AG10803 (cell line): Measurements from ENCODE around the gene RTN1.

Experiments
- DNase-seq: peaks from one replicate; pipeline ENCODE4 v3.0.0; 2010; ENCODE audit warnings: low read depth
- H3K4me3 ChIP-seq: 2 replicates; pipeline ENCODE4 v1.5.1; 2011; ENCODE audit warnings: mild to moderate bottlenecking, low read length, control low read depth
- CTCF ChIP-seq: conservative IDR thresholded peaks from 2 replicates; pipeline ENCODE4 v1.5.1; 2011; ENCODE audit warnings: mild to moderate bottlenecking, low read length, control low read depth, inconsistent platforms

Gene RTN1

GRCh38 chr14:59570122-59570521, 300.5 kb downstream of the RTN1 start:
- no peak for DNase-seq
- no peak; the same call in 1 of the 2 replicates for TF ChIP-seq CTCF
- no peak overlapping the region for H3K4me3 ChIP-seq

DNA sequence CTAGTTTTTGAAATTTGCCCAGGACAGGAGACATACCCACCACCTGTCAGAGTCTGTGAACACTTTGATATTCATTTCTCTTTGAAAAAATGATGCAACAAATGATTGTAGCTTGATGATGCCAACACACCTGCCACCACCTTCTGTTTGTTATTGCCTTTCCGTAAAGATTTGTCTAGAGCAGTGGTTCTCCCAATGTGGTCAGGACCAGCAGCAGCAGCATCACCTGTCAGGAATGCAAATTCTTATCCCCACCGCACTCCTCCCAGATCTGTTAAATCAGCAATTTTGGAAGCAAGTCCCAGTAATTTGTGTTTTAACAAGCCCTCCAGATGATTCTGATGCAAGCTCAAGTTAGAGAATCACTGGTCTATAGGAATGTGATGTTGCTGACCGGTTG, 303.9 kb downstream of the RTN1 start:
- TF ChIP-seq CTCF = no peak
- DNase-seq = no peak
- H3K4me3 ChIP-seq = no peak overlapping the region

GRCh38 chr14:59566296-59566695, 304.3 kb downstream of the RTN1 start:
- no peak for DNase-seq
- TF ChIP-seq CTCF = no peak
- no peak overlapping the region for H3K4me3 ChIP-seq

- no peak for DNase-seq
- H3K4me3 ChIP-seq = no peak overlapping the region
- TF ChIP-seq CTCF = no peak
Observed at GRCh38 chr14:59565087-59565486, 305.5 kb downstream of the RTN1 start.

DNA sequence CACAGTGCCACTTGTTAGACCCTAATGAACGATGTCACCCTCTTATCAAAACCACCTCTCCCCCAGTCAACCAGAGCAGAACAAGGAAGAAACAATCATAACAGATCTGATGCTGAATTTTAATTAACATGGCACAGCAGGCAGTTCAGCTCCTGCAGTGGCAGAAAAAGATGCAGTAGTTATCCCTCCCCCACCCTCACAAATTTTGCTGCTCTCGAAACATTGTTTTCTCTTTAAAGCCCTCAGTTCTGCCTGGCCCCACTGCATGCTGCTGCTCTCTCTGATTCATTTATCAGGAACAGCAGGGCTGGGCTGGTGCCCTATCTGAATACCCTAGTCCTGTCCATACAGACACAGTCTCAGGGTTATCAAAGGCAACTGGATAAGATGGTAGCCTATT, 306.2 kb downstream of the RTN1 start:
- no peak overlapping the region for H3K4me3 ChIP-seq
- no peak for DNase-seq
- no peak for TF ChIP-seq CTCF

DNA sequence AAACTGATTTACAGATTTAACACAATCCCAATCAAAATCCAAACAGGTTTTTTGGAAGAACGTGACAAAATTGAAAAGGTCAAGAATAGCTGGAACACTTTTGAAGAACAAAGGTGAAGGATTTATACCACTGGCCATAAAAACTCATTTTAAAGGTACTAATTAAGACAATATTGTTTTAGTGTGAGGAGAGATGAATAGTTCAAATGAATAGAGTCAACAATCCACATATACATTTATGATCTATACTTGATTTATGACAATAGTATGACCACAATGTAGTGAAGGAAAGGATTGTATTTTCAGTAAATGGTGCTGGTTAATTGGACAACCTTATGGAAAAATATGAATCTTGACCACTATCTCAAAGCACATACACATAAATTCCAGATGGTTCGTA, 323.3 kb downstream of the RTN1 start:
- no peak for DNase-seq
- TF ChIP-seq CTCF = no peak
- no peak overlapping the region for H3K4me3 ChIP-seq
